Ishikawa (cell line): Measurements from ENCODE around the gene ADAT2.

Experiments used
- CEBPB ChIP-seq: IDR thresholded peaks from 2 replicates; pipeline ENCODE4 v1.6.1; 2012
- CREB1 ChIP-seq: IDR thresholded peaks from 2 replicates; pipeline ENCODE4 v1.6.1; 2012; ENCODE audit warnings: low read depth
- EGR1 ChIP-seq: IDR thresholded peaks from 2 replicates; pipeline ENCODE4 v1.6.1; 2012
- EP300 ChIP-seq: IDR thresholded peaks from 2 replicates; pipeline ENCODE4 v1.6.1; 2012; ENCODE audit warnings: borderline replicate concordance
- FOXM1 ChIP-seq: IDR thresholded peaks from 2 replicates; pipeline ENCODE4 v1.6.1; 2012; ENCODE audit warnings: low read depth, borderline replicate concordance
- NFIC ChIP-seq: IDR thresholded peaks from 2 replicates; pipeline ENCODE4 v1.6.1; 2012
- RAD21 ChIP-seq: IDR thresholded peaks from 2 replicates; pipeline ENCODE4 v1.6.1; 2012; ENCODE audit warnings: low read depth
- TAF1 ChIP-seq: IDR thresholded peaks from 2 replicates; pipeline ENCODE4 v1.6.1; 2012; ENCODE audit warnings: low read depth, mild to moderate bottlenecking
- TCF12 ChIP-seq: IDR thresholded peaks from 2 replicates; pipeline ENCODE4 v1.6.1; 2012; ENCODE audit warnings: low read depth
- TEAD4 ChIP-seq: IDR thresholded peaks from 2 replicates; pipeline ENCODE4 v1.6.1; 2012
- YY1 ChIP-seq: IDR thresholded peaks from 2 replicates; pipeline ENCODE4 v1.6.1; 2012; ENCODE audit warnings: low read depth
- ZBTB7A ChIP-seq: IDR thresholded peaks from 2 replicates; pipeline ENCODE4 v1.6.1; 2012; ENCODE audit warnings: low read depth
- TF ChIP-seq, protein P1 (sequence below): IDR thresholded peaks from 2 replicates; pipeline ENCODE4 v1.6.1; 2012
- TF ChIP-seq, protein P2 (sequence below): IDR thresholded peaks from 2 replicates; pipeline ENCODE4 v1.6.1; 2012
- TF ChIP-seq, protein P3 (sequence below): IDR thresholded peaks from 2 replicates; pipeline ENCODE4 v1.6.1; 2012; ENCODE audit warnings: low read depth, mild to moderate bottlenecking

ADAT2 gene

DNA sequence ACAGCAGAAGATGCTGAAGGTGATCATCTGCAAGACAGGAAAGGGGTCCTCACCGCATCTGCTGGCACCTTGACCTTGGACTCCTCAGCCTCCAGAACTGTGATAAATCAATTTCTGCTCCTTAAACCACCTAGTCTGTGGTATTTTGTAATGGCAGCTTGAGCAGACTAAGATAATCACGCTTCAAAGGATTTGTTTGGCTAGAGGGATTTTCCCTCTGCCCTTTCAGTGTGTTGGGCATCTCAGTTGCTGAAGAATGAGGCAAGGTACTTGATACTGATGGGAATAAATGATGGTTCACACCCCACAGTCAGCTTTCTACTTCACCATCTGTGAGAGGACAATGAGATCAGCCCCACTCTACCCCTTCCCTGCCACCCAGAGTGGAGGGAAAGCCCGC, 60.2 kb downstream of the ADAT2 start:
- no peak for TF ChIP-seq YY1
- TF ChIP-seq, protein P1, sequence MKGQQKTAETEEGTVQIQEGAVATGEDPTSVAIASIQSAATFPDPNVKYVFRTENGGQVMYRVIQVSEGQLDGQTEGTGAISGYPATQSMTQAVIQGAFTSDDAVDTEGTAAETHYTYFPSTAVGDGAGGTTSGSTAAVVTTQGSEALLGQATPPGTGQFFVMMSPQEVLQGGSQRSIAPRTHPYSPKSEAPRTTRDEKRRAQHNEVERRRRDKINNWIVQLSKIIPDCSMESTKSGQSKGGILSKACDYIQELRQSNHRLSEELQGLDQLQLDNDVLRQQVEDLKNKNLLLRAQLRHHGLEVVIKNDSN, result no peak
- TF ChIP-seq, protein P2, sequence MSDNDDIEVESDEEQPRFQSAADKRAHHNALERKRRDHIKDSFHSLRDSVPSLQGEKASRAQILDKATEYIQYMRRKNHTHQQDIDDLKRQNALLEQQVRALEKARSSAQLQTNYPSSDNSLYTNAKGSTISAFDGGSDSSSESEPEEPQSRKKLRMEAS, result no peak

DNA sequence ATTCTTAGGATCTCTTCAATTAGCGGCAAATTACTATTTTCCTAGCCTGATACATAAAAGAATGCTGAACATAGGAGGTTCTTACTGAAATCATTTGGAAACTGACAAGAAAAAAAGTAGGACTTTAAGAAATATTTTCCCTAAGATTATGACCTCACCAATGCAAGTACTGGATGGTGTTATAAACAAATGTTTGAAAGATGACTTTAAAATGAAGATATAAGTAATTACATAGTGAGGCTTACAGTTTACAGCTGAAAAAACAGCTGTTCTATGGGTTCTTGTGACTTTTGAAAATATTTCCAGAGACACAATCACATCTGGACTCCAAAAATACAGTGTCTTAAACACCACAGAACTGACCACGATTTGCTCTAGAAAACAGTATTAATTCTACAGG, 64.9 kb downstream of the ADAT2 start:
- no peak for TF ChIP-seq CREB1
- no peak for TF ChIP-seq EGR1
- no peak for TF ChIP-seq TEAD4
- no peak for TF ChIP-seq RAD21
- TF ChIP-seq EP300, result no peak
- no peak for TF ChIP-seq ZBTB7A
- no peak for TF ChIP-seq YY1
- TF ChIP-seq, protein P3, sequence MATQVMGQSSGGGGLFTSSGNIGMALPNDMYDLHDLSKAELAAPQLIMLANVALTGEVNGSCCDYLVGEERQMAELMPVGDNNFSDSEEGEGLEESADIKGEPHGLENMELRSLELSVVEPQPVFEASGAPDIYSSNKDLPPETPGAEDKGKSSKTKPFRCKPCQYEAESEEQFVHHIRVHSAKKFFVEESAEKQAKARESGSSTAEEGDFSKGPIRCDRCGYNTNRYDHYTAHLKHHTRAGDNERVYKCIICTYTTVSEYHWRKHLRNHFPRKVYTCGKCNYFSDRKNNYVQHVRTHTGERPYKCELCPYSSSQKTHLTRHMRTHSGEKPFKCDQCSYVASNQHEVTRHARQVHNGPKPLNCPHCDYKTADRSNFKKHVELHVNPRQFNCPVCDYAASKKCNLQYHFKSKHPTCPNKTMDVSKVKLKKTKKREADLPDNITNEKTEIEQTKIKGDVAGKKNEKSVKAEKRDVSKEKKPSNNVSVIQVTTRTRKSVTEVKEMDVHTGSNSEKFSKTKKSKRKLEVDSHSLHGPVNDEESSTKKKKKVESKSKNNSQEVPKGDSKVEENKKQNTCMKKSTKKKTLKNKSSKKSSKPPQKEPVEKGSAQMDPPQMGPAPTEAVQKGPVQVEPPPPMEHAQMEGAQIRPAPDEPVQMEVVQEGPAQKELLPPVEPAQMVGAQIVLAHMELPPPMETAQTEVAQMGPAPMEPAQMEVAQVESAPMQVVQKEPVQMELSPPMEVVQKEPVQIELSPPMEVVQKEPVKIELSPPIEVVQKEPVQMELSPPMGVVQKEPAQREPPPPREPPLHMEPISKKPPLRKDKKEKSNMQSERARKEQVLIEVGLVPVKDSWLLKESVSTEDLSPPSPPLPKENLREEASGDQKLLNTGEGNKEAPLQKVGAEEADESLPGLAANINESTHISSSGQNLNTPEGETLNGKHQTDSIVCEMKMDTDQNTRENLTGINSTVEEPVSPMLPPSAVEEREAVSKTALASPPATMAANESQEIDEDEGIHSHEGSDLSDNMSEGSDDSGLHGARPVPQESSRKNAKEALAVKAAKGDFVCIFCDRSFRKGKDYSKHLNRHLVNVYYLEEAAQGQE, result no peak
- no peak for TF ChIP-seq FOXM1
- TF ChIP-seq, protein P1, result no peak
- no peak for TF ChIP-seq NFIC
- no peak for TF ChIP-seq TAF1
- TF ChIP-seq, protein P2, result no peak
- TF ChIP-seq TCF12, result no peak
- TF ChIP-seq CEBPB, result no peak

DNA sequence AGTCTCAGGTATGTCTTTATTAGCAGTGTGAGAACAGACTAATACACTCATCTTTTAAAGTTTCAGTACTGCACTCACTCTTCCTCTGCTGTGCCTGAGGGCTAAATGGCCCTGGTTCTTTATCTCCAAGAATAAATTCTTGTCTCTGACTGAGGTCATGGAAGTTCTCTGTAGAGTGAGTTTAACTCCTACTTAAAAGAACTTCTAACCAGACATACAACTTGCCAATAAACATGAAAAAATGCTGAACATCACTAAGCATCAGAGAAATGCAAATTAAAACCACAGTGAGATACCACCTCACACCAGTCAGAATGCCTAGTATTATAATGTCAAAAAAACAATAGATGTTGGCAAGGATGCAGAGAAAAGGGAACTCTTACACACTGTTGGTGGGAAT, 73.6 kb downstream of the ADAT2 start:
- TF ChIP-seq YY1 (no peak), TAF1 (no peak), CEBPB (no peak), ZBTB7A (no peak), TEAD4 (no peak), NFIC (no peak), EGR1 (no peak), FOXM1 (no peak), CREB1 (no peak), EP300 (no peak), TCF12 (no peak), RAD21 (no peak)
- TF ChIP-seq, protein P2, result no peak
- TF ChIP-seq, protein P1, result no peak
- TF ChIP-seq, protein P3, result no peak

DNA sequence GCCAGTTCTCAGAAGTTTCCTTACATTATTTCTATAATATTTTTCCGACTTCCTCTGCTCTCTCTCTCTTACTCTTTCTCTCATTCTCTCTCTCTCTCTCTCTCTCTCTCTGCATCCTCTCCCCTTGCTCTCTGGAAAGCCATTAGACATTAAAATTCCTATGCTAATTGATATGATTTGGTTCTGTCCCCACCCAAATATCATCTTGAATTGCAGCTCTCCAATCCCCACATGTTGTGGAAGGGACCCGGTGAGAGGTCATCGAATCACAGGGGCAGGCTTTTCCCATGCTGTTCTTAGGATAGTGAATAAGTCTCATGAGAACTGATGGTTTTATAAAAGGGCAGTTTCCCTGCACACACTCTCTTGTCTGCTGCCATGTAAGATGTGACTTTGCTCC, 74.1 kb downstream of the ADAT2 start:
- TF ChIP-seq NFIC (no peak), CEBPB (no peak), TAF1 (no peak), EP300 (no peak), TCF12 (no peak), EGR1 (no peak), CREB1 (no peak), TEAD4 (no peak), ZBTB7A (no peak)
- TF ChIP-seq, protein P3, result no peak
- TF ChIP-seq, protein P1, result no peak
